UCSD-AML1 (cell line): Measurements from ENCODE around the gene STRA6.

ENCODE experiments used
- DNase-seq: peaks from one replicate; lab custom pipeline; 2025; ENCODE audit not compliant: unreplicated experiment; lab: John Stamatoyannopoulos, UW

The STRA6 gene

DNA sequence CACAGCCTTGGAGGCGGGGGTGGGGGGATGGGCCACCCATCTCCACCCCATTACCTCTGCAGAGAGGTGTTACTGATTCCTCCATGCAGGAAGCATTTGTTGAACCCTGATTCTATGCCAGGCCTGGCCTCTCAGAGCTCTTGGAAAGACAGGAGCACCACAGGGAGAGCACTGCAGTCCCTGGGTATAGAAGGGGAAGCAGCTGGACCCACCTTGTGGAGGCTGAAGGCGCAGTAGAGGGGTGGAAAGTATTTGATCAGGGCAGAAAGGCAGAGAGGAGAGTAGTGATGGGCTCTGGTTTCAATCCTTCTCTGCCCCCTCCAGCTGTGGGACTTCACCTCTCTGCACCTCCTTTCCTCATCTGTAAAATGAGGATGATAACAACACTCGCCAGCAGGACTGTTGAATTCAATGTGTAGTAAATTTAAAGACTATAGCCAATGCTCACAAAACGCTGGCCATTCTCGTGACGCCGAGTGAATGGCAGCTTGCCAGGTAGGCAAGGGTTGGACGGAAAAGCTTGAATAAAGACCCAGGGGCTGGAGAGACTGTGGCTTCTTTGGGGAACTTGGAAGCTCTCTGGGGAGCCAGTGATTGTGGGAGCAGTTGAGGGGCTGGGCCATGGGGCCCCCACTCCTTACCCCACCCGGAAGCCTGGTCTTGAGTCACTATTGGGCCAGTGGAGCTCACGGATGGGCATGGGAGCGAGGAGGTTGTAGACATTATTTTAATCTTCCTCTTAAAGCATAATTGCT is 25.6 kb upstream of the STRA6 start:
- no peak for DNase-seq

DNA sequence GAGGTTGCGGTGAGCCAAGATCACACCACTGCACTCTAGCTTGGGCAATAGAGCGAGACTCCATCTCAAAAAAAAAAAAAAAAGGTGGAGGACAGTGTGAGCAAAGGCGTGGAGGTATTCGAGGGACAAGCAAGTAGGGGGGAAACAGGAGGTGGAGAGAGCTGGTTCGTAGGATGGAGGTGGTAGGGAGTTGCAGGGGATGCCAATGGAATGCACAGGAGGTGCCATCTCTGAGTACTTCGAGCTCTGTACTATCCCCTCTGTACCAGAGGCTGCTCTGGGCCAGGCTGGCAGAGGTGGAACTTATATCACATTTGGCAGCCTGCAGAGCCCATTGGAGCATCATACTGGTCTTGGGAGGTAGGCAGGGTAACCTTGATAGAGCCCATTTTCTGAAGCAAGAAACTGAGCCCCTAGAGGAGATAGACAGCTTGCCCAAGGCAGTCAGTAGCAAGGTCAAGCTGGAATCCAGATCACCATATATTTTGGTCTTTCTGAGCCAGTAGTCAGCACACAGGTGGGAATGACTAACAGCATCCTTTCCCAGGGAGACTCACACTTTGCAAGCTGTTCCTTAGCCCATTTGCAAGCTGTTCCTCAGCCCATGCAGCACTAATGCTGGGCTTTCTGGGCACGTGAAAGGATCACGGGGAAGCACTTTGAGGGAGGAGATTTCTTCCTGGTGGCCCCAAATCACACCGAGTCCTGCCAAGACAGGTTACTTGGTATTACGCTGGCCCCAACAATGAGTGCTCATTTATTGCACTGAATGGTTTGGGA is 24.4 kb upstream of the STRA6 start:
- no peak for DNase-seq

DNA sequence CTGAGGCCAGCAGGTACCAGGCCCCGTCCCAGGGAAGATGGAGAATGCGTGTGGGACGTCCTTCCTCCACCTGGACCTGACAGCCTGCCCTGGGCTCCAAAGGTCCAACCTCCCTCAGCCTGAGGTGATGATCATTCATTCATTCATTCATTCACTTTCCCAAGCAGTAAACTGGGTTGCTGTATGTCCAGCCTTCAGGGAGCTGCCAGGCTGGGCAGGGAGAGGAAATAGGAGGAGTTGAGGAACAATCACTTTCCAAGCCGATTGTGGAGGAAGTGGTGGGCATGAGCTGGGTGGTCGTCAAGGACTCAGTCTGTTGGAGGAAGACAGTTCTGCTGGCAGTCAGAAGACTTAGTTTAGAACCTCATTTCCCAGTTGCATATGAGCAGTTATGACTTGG is 23.3 kb upstream of the STRA6 start:
- no peak for DNase-seq

DNA sequence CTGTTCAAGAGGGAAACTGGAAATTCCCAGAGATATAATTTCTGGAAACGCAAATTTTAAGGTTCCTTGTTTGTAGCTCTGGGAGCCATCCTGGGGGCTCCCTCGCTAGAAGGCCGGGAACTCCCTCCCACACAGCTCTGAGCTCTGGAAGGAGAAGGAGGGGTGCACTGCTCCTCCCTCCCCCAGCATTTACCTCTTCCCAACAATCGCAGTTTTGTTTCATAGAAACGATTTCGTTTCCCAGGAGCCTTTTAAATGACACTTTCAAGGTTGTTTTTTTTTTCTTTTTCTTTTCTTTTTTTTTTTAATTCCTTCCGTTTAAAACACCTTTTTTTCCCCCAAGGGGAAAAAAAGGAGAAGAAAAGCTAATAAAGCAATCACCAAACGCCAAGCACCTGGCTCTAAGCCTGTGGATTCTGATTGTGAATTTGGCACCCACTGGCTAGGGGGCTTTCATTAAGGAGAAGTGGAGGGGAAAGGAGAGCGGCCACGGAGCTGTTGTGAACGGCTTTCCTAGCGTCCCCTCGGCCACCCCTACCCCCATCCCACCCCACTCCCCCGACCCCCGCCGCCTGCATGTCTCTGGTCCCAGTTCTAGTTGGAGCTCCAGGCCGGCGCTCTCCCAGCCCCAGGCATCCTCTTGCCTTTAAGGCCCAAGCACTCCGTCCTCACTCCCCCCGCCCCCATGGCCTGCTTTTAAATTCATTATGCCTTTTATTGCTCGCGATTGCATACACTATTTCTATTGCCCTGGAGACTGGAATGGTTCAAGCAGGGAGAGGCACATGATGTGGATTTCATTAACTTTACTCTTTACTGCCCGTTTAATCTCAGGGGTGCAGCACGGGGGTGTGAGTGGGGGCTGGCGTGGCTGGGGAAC is 19.9 kb upstream of the STRA6 start:
- DNase-seq: no peak

DNA sequence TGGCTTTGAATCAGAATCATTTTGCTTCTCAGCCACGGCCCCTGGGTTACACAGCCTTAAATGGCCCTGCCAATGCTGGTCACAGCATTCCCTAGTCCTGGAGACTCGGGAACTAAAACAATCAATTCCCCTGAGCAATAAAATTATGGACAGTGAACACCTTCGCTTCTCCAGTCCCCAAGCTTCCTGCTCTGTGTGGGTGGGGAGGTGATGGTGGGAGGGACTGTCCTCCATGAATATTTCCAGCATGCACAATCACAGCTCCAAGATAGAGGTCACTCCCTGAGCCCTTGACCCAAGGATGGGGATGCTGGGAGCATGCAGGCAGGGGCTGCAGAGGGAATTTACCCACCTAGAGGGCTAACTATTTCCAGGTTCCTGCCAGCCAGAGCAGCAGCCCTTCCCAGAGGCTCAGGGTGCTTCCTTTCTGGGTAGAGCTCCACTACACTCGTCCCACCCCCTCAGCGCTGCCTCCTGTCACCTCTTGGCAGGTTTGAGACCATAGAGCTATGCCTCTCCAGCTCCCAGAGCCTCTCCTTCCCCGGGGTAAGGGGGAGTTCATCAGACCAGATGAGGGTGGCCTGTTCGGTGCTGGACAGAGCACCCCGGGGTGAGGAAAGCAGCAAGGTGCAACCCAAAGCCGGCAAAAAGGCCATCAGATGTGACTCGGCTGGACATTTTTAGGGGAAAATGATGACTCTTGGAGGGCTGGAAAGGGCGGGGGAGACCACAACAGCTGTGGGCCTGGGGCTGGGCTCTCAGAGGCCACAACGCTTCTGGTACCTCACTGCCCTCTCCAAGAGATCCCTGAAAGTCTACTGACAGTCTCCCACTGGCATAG is 19.0 kb upstream of the STRA6 start:
- DNase-seq: no peak

DNA sequence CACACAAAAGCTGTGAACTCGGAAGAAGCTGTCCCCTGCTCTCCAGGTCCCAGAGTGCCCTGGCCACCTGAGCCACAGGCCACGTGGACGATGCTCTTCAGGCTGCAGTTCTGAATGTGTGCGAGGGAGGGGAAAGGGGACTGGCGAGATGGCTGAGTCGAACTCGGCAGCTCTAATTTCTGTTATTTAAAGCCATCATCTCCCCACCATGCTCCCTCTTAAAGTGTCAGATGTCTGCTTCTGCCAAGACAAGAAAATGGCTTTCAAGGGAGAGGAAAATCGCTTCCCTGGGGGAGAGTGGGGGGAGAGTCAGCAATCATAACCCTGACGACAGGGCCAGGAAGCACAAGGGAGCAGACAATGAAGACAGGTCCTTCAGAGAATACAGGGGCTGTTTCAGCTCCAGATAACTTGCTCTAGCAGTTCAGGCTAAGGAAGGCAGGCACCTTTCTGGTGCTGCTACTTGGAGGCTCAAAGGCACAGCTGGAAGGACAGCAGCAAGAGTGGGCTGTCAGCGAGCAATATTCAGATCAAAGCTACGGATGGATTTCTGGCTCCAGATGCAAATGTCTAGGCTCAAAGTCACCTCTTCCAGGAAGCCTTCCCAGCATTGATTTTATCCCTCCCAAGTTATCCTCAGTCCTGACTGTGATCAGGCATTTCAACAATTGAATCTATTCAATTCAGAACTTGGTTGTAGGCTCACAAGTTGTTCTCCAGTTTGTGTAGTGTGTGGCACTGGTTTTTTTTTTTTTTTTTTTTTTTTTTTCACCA is 18.1 kb upstream of the STRA6 start:
- DNase-seq: no peak

DNA sequence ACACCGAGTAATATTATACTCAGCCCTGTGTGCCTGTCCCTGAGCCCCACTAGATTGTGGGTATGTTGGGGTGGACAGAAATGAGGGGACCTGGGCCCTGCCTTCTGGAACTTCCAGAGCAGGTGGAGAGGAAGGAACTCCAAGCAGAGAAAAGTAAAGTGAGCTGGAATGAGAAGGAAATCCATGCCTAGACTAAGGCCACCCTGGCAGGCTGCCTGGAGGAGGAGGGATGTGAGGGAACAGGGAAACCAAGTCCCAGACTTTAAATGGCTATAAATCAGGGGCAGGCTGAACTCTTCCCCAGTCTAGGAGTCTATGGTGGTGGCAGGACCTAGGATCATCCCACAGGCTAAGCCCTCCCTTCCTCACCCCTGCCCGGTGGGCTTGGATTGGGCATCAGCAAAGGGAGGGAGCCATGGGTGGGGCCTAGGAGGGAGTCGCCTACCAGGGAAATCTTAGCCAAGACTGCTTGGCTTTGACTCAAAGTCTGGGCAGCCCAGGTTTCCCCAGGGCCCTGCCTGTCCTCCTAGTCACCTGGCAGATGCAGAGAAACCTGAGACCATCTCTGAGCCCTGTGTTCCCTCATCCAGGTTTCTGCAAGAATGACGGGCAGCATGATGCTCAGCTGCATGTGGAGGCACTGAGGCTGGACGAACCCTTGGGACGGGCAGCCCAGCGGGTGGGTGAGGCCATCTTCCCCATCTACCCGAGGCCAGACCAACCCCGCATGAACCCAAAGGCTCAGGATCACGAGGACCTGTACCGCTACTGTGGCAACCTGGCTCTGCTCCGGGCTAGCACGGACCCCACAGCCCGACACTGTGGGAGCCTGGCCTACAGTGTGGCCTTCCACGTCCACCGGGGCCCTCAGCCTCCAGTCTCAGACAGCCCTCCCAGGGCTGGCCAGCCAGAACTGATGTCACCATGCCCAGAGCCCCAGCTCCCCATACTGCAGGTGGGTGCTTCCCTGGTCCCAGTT is 15.6 kb upstream of the STRA6 start:
- no peak for DNase-seq

DNA sequence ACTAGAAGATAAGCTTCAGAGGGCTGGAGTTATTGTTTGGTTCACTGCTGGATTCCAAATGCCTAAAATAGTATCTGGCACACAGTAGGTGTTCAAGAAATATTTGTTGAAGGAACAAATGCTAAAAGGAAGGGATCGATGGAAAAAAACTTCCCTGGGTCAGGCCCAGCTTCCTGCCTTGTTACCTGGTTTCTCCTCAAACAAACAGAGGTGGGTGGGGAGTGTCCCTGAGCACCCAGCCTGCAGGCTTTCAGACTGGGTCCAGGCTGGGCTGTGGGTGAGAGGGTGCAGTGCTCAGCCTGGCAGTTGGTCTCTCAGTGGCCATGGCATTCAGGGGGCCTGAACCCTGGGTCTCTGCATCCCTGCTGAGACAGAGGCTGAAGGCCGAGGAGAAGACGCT is 14.4 kb upstream of the STRA6 start:
- no peak for DNase-seq

DNA sequence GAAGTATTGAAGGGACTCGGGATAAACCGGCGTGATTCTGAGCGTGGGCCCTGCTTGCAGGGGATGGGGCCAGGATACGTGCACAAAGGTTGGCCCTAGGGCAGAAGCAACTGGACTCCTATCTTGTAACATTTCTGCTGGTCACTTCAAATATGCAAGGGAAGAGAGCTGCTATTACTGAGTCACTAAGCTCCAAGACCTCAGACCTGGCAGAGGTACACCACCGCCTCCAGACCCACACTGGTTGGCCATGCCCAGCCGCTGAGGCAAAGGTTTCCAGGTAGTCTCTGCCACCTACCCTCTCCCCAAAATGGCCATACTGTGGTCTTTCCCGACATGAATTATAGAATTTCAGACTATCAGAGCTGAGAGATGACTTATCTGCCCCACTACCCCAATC is 13.4 kb upstream of the STRA6 start:
- DNase-seq: no peak

DNA sequence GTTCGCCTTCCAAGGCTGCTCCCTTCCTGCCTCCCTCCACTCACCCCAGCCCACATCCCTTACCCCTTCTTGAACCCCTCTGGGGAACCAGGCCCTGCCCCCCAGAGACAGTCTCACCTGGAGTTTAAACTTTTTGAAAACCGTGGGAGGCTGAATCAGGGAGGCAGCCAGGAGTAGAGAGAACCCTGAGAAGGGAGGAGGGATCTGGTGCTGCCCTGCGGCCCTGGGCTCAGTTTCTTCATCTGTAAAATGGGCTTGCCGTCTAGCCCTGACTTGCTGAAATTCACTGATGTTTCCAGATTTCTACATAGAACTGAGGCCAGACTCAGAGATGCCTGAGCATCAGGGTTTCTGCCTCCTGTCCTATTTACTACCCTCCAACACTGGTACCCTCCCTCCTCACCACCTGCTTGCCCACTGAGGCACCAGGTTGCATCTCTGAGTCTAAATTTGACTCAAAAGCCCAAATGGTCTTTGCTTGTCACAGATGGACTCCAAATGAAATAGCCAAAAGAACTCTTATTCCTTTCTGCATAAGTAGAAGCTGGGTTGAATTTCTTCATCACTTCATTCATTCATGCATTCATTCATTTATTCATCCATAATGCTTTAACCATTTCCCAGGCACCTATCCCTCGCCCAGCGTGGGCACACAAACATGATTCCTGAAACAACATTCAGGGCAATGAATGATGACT is 11.9 kb upstream of the STRA6 start:
- no peak for DNase-seq

DNA sequence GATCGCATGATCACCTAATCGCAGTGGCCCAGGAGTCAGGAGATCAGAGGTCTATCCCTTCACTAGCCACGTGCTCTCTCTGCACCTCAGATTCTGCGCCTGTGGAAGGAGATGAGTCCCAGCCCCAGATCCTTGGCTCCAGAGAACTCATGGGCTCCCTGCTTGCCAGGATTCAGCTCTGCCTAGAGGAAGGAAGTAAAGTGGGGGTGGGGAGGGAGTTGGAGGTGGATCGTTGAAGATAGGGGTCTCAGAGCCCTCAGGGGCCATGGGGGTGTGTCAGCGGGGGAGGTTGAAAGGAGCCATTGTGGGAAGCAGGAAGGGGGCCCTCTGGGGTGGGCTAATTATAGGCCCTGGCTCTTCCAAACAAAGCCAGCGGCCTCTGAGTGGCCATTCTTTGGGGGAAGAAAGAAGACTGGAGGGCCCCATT is 11.3 kb upstream of the STRA6 start:
- DNase-seq: no peak

DNA sequence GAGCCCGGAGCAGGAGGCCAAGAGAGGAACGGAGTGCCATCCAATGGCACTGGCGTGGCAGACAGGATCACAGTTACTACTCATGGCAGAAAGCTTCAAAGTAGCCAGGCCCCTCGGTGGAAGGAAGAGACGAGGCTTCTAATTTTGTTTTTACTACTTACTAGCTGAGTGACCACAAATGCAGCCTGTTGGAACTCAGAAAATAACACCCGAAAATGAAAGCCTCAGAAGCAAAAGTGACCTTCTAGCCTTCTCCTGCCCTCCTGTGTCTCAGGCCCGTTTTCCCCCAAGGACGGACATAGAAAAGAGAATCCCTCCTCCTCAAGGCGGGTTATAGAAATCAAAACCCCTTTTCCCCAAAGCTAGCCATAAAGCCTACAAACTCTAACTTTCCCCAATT is 9.9 kb upstream of the STRA6 start:
- no peak for DNase-seq

DNA sequence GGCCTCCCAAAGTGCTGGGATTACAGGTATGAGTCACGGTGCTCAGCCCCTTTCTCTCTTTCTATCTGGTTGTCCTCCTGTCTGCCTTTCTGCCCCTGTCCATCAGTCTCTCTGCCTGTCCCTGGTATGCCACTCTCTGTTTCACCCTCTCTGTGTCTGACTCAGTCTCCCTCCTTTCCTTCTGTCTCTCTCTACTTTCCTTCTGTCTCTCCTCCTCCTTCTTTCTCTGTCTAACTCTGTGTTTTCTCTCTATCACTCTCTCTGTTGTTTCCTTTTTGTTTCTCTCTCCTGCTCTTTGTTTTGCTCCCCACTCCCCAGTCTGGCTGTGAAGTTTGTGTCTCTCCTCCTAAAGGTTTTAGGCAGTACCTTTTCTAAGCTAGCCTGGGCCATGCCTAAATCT is 9.1 kb upstream of the STRA6 start:
- no peak for DNase-seq

DNA sequence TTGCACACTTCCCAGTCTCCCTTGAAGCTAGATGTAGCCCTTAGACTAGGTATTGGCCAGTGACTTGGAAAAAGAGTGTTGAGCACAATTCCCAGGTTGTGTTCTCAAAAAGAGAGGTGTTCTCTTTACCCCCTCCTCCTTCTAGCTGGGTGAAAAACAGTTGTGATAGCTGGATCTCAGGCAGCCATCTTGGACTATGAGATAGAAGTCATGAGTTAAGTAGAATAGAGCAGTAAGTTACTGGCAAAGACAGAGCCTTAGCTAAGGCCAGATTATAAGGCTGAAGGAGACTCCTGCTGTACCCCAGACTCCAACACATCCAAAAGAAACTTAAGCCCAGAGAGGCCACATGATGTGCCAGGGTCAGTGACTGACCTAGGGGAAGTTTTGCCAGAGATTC is 8.1 kb upstream of the STRA6 start:
- no peak for DNase-seq

DNA sequence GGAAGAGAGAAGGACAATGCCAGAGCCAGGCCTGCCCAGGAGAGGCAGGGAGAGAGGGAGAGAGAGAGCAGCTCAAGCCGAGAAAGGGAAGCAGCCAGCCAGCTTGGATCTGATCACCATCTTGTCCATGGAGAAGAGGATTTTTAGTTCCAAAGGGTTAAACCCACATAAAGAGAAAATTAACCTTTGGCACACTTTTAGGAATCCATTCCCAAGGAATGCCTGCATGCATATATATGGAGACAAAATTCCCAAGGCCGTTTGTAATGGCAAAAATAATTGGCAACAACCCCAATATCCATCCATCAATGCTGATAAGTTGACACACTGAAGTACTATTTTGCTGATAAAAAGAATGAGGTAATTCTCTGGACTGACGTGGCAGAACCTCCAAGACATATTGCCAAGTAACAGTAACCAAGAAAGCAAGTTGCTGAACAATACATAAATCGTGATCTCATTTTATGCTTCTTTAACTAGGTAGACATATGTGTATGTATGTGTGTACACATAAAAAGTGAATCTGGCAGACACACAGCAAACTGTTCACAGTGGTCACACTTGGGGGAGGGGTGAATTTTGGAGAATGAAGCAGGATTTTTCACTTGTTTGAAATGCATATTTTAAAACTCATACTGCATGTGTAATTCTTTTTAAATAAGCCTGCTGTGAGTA is 7.5 kb upstream of the STRA6 start:
- DNase-seq: no peak

DNA sequence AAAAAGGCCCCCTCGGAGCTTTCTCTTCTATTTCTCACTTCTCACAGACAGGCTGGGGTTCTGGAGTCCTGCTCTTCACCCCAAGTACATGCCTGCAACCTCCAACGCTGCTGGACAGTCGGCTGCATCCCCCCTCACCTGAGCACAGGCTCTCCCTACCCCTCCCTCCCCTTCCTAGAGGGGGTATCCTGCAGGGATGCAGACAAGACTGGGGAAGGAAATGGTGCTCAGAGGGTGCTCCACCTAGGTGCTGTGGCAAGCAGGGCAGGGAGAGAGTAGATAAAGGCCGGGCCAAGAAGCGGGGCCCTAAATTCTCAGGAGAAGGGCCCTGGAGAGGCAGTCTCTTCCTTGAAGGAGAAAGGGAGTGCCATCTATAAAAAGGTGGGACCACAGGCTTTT is 7.0 kb upstream of the STRA6 start:
- no peak for DNase-seq

DNA sequence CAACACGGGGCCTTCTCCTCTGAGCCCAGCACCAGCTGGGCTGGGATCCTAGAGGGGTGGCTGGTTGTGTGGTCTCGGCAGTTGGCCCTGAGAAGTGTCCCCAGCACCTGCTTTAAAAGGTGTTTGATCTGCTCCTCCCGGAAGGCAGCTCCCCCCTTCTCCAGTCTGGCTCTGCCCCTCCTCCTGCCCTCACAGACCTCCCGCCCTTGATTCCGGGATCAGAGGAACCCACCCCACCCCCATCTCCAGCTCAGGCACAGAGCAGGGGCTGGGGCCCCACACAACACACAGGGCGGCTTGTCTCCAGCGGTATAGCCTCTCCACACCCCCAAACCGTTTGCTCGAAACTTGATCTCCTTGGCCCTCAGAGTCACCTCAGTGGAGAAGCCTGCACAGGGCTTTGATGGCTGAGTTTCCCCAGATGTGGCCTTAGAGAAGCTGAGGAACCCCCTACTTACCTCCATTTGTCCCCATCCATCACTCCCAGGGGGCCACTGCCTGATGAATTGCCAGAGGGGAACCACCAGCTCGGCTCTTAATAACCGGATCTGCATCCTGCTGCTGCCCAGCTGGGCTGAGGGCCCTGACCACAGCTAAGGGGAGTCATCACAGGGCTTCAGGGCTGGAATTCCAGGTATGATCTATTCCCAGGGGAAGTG is 6.4 kb upstream of the STRA6 start:
- DNase-seq: no peak
